Skeletal muscle tissue (tissue), 4 donors: ENCODE measurements around the gene CD4. TPM values are rescaled to one million over a fixed set of nuclear protein-coding genes. Genes with fewer than 3 reads are reported as not detected.
A peak's percentile ranks its signal among the peaks of the same experiment; 100 is the strongest.

Experiments
- H3K27ac ChIP-seq: one replicate; pipeline ENCODE4 v1.7.0; 2013; ENCODE audit warnings: mild to moderate bottlenecking, low read depth, low read length, inconsistent platforms
- H3K27me3 ChIP-seq, 3 donors: one replicate each; pipeline ENCODE4 v1.7.0; 2013; ENCODE audit warnings: low read length in 3 of 3; ENCODE audit not compliant: control insufficient read depth in 3 of 3, insufficient read depth in 3 of 3
- H3K36me3 ChIP-seq, 3 donors: one replicate each; pipeline ENCODE4 v1.7.0; 2013; ENCODE audit warnings: low read length in 3 of 3; ENCODE audit not compliant: control insufficient read depth in 3 of 3, insufficient read depth in 3 of 3
- H3K4me1 ChIP-seq, 3 donors: one replicate each; pipeline ENCODE4 v1.7.0; 2013; ENCODE audit warnings: low read length in 3 of 3, mild to moderate bottlenecking in 3 of 3; ENCODE audit not compliant: control insufficient read depth in 3 of 3, insufficient read depth in 3 of 3
- H3K4me3 ChIP-seq, 3 donors: one replicate each; pipeline ENCODE4 v1.7.0; 2013; ENCODE audit warnings: low read length in 3 of 3
- H3K9ac ChIP-seq, 3 donors: one replicate each; pipeline ENCODE4 v1.7.0; 2013; ENCODE audit warnings: low read length in 3 of 3, mild to moderate bottlenecking in 3 of 3, moderate library complexity in 2 of 3, low read depth in 1 of 3
- H3K9me3 ChIP-seq, 3 donors: one replicate each; pipeline ENCODE4 v1.7.0; 2013; ENCODE audit warnings: low read length in 3 of 3; ENCODE audit not compliant: control insufficient read depth in 3 of 3
- total RNA-seq: library from RNA; depleted of rRNA; stranded (reverse); fragments of >200 nt; gene quantifications from one replicate; pipeline ENCODE4 v1.2.3, GENCODE V29; 2014
- donor health status: Osteomylitis.

The CD4 gene
- total RNA-seq, 1 donor from 2014 or later = 6.8 TPM

DNA sequence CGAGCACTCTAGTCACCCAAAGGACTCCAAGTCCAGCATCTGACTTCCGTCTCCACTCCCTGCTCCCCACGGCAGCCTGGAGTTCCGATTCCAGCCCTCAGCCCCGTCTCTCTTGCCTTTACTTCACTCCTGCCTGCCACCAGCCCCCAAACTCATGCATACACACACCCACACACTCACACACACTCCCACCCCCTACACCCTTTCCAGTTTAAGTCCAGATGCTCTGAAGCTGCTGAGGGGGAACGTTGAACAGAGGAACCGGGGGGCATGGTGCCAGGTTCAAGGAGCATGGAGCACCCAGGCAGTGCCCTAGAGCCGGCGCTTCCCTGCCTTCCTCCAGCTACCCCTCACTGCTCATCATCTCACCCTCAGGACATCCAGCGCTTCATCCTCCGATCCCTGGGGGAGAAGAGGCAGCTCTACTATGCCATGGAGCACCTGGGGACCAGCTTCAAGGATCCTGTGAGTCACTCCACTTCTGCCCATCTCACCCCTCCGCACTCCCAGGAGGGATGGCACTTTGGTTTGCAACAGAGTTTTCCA, 42.2 kb downstream of the CD4 start:
- H3K4me1 ChIP-seq = peaks cover 16 to 23% (median 19%) of the 10 kb centered on the region in 3 donors
- H3K9me3 ChIP-seq = no peaks in the 10 kb centered on the region
- no peak overlapping the region for H3K27ac ChIP-seq
- H3K4me3 ChIP-seq = no peak overlapping the region
- peaks cover 0 to 7% (median 0%) of the 10 kb centered on the region in 3 donors for H3K36me3 ChIP-seq
- peaks cover 5 to 38% (median 23%) of the 10 kb centered on the region in 3 donors for H3K27me3 ChIP-seq
- no peak overlapping the region for H3K9ac ChIP-seq

DNA sequence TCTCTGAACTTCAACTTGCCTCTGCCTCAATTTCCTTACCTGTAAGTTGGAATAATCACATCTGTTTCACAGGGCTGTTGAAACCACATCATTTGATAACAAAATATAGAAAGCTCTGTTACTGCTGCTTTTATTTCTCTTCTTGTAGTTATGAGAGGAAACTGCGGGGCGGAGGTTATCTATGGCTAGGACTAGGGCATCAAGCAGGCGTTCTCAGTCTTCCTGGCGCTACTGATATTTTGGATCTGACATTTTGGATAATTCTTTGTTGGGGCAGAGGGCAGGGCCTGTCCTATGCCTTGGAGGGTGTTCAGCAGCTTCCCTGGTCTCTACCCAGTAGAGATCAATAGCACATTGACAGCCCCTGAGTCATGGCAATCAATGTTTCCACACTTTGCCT, 42.8 kb downstream of the CD4 start:
- Histone ChIP-seq H3K9ac (no peak overlapping the region), H3K36me3 (peaks cover 0 to 7% (median 0%) of the 10 kb centered on the region in 3 donors), H3K4me1 (peaks cover 13 to 19% (median 15%) of the 10 kb centered on the region in 3 donors), H3K9me3 (no peaks in the 10 kb centered on the region), H3K27ac (no peak overlapping the region), H3K27me3 (peaks cover 5 to 32% (median 17%) of the 10 kb centered on the region in 3 donors), H3K4me3 (no peak overlapping the region)

DNA sequence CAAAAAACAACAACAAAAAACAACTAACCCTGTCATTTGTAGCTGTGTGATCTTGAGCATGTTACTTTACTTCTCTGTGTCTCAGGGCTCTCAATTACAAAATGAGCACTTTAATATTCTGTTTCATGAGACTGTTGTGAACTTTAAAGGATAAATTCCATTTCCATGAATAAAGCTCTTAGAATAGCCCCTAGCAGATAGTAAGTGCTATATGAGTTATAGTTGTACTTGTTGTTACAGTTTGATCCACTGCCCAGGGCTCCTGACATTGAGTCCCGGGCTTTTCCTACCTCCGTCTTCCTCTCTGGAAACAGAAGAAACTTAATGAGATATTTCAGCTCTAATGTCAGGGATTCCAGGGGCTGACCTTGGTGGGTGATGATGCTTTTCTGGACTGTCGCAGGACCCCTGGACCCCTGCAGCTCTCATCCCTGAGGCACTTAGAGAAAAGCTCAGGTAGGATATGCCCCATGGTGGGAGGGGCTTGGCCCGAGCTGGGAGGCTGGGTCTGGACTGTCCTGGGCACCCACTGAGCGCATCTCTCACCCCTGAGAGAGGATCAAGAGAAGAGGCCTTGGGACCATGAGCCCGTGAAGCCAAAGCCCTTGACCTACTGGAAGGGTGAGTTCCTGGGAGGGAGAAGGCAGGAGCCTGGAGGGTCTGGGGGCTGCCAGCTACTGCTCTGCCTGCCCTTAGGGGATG, 44.0 kb downstream of the CD4 start:
- no peaks in the 10 kb centered on the region for H3K9me3 ChIP-seq
- no peak overlapping the region for H3K4me3 ChIP-seq
- peak overlapping the region in 1 of 3 donors; percentile 33 for H3K9ac ChIP-seq
- H3K36me3 ChIP-seq = peaks cover 0 to 7% (median 2%) of the 10 kb centered on the region in 3 donors
- H3K4me1 ChIP-seq = peaks cover 6 to 12% (median 9%) of the 10 kb centered on the region in 3 donors
- no peak overlapping the region for H3K27ac ChIP-seq
- peaks cover 5 to 22% (median 9%) of the 10 kb centered on the region in 3 donors for H3K27me3 ChIP-seq

DNA sequence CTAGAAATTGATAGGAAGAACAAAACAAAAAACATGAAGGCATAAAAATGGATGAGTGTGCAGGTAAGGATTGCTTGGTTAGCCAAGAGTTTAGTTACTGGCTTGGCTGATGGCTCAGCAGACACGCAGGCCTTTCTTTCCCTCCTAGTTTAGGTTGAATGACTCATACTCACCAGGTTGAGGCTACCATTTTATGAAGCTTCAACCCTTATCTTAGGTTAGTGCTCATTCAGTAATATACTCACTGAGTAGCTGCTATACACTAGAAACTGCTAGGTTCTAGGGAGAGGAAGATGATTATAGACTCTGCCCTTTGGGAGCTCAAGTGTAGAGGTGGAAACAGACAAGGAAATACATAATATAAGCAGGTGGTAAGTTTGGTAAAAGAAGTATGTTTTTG, 44.9 kb downstream of the CD4 start:
- peaks cover 0 to 7% (median 3%) of the 10 kb centered on the region in 3 donors for H3K4me1 ChIP-seq
- H3K9me3 ChIP-seq = no peaks in the 10 kb centered on the region
- no peak overlapping the region for H3K9ac ChIP-seq
- peaks cover 0 to 13% (median 3%) of the 10 kb centered on the region in 3 donors for H3K27me3 ChIP-seq
- no peak overlapping the region for H3K27ac ChIP-seq
- peaks cover 0 to 8% (median 2%) of the 10 kb centered on the region in 3 donors for H3K36me3 ChIP-seq
- H3K4me3 ChIP-seq = no peak overlapping the region

DNA sequence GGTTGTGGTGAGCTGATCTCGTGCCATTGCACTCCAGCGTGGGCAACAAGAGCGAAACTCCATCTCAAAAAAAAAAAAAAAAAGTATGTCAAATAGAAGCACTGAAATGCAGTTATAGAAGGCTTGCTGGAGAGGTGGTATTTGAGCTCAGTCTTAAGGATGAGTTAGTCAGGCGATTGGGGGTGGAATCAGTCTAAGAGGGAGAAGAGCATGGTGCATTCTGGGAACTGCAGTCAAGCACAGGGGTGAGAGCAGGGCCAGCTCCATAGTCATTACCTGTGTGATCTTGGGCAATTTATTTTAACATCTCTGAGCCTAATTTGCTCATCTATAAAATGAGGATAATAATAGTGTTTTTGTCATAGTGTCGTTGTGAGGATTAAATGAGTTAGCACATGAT, 45.5 kb downstream of the CD4 start:
- H3K27me3 ChIP-seq = peaks cover 0 to 7% (median 0%) of the 10 kb centered on the region in 3 donors
- no peak overlapping the region for H3K27ac ChIP-seq
- H3K4me3 ChIP-seq = no peak overlapping the region
- H3K4me1 ChIP-seq = peaks cover 0 to 4% (median 0%) of the 10 kb centered on the region in 3 donors
- H3K36me3 ChIP-seq = peaks cover 0 to 9% (median 2%) of the 10 kb centered on the region in 3 donors
- H3K9ac ChIP-seq = no peak overlapping the region
- no peaks in the 10 kb centered on the region for H3K9me3 ChIP-seq

DNA sequence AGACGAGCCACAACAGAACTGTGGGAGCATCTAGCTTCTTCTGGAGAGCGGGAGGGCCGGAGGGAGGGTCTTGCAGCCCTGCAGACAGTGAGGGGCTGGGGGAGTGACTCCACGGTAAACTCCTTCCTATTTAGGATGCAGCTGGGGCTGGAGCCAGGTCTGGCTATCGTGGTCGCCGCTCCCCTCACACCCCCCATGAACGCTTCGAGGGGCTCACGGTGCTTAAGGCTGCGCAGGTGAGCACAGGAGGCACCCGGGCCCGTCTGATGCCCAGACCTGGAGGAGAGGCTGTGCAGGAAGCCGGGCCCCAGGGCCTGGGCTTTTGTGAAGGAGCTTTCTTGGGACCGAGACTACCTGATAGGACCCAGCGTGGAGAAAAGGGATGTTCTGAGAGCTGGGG, 47.5 kb downstream of the CD4 start:
- Histone ChIP-seq H3K27me3 (no peaks in the 10 kb centered on the region), H3K9ac (no peak overlapping the region), H3K4me1 (peaks cover 0 to 5% (median 4%) of the 10 kb centered on the region in 3 donors), H3K36me3 (peaks cover 0 to 6% (median 2%) of the 10 kb centered on the region in 3 donors), H3K9me3 (no peaks in the 10 kb centered on the region), H3K27ac (no peak overlapping the region), H3K4me3 (no peak overlapping the region)

DNA sequence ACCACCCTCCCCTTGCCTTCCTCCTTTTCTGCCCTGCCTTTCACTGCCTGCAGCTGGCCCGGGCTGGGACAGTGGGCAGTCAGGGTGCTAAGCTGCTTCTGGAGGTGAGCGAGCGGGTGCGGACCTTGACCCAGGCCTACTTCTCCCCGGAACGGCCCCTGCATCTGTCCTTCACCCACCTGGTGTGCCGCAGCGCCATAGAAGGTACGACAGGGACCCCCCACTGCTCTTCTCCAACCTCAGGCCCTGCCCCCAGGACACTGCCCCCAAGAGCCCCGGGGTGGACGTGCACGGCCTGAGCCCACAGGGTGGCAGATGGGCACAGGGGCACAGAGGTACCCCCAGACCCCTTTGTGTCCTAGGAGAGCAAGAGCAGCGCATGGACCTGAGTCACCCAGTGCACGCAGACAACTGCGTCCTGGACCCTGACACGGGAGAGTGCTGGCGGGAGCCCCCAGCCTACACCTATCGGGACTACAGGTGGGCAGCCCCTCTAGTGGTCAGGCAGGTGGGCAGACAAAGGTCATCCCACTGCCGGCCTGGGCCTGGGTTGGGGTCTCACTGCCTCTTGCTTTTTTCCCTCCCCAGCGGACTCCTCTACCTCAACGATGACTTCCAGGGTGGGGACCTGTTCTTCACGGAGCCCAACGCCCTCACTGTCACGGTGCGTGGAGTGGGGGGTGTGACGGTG, 48.2 kb downstream of the CD4 start:
- Histone ChIP-seq H3K27ac (no peak overlapping the region), H3K9me3 (no peaks in the 10 kb centered on the region), H3K36me3 (peaks cover 0 to 6% (median 2%) of the 10 kb centered on the region in 3 donors), H3K9ac (no peak overlapping the region), H3K4me1 (peaks cover 0 to 5% (median 4%) of the 10 kb centered on the region in 3 donors), H3K4me3 (no peak overlapping the region), H3K27me3 (no peaks in the 10 kb centered on the region)

DNA sequence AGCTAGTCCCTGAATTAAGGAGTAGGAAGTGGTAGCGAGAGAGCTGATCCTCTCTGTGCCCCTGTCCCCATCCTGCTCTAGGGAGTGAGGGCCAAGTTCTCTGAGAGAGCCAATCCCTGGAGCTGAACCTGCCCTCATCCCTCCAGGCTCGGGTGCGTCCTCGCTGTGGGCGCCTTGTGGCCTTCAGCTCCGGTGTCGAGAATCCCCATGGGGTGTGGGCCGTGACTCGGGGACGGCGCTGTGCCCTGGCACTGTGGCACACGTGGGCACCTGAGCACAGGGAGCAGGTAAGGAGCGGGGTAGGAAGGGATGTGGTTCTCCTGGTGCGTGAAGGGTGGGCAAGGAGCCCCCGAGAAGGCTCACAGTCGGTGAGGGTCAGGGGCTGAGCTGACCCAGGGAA, 49.5 kb downstream of the CD4 start:
- H3K9ac ChIP-seq = no peak overlapping the region
- no peaks in the 10 kb centered on the region for H3K27me3 ChIP-seq
- no peaks in the 10 kb centered on the region for H3K9me3 ChIP-seq
- H3K36me3 ChIP-seq = peaks cover 0 to 5% (median 3%) of the 10 kb centered on the region in 3 donors
- no peak overlapping the region for H3K4me3 ChIP-seq
- no peak overlapping the region for H3K27ac ChIP-seq
- H3K4me1 ChIP-seq = peaks cover 0 to 5% (median under 1%) of the 10 kb centered on the region in 3 donors

DNA sequence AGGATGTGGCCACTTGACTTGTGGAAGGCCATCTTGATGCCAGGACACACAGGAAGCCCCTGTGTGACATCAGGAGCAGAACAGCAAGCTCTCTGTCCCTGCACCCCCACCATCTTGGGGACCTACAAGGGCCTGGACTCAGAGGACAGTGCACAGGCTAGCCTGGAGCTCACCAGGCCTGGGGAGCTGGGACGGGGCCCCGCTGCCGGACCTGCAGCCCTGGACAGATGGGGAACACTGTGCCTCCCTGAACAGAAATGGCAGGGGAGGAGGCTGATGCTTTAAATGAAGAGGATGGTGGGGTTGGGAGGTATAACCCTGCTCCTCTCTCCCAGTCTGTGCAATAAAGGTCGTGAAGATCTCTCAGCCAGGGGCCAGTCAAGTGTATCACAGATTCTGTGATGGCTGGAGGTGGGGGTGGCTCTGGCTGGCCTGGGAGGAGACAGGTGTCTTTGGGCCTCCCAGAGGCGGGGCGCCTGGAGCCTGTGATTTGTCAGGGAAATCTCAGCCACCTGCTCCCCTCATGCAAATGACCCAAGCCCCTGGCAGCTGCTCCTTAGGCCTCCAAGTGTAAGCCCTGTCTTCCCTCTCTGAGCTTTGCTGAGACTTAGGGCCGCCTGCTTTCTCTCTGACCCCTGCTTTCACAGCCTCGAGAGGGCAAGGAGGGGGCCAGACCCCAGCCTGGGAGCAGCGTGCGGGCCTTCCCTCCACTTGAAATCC, 50.3 kb downstream of the CD4 start:
- no peak overlapping the region for H3K9ac ChIP-seq
- no peak overlapping the region for H3K27ac ChIP-seq
- H3K9me3 ChIP-seq = no peaks in the 10 kb centered on the region
- H3K27me3 ChIP-seq = no peaks in the 10 kb centered on the region
- no peak overlapping the region for H3K4me3 ChIP-seq
- peaks cover 0 to 5% (median 3%) of the 10 kb centered on the region in 3 donors for H3K36me3 ChIP-seq
- H3K4me1 ChIP-seq = peaks cover 0 to 5% (median 0%) of the 10 kb centered on the region in 3 donors
